Tibial nerve (tissue), 4 donors: ENCODE measurements around the gene LETM1. TPM values are rescaled to one million over a fixed set of nuclear protein-coding genes. Genes with fewer than 3 reads are reported as not detected.

Source experiments
- DNase-seq, 2 donors: peaks; one replicate each; pipeline ENCODE4 v3.0.0-alpha.2; 2019; ENCODE audit warnings: low spot score in 2 of 2
- H3K27ac ChIP-seq, 4 donors: fragments of 200-600 bp; sonication (generic) in 3 of 4; one replicate each; pipeline ENCODE4 v1.5.1; 2017 to 2019; ENCODE audit warnings: mild to moderate bottlenecking in 1 of 4
- H3K27me3 ChIP-seq, 2 donors: fragments of 200-600 bp; sonication (generic) in 1 of 2; one replicate each; pipeline versions ENCODE4 v1.5.1 to v1.6.0; 2017 to 2019
- H3K36me3 ChIP-seq, 3 donors: fragments of 200-600 bp; sonication (generic); one replicate each; pipeline ENCODE4 v1.5.1; 2018 to 2019
- H3K4me1 ChIP-seq, 4 donors: fragments of 200-600 bp; sonication (generic) in 3 of 4; one replicate each; pipeline ENCODE4 v1.5.1; 2017 to 2019
- H3K4me3 ChIP-seq, 4 donors: fragments of 200-600 bp; sonication (generic) in 3 of 4; one replicate each; pipeline ENCODE4 v1.5.1; 2017 to 2019; ENCODE audit warnings: mild to moderate bottlenecking in 1 of 4, moderate library complexity in 1 of 4
- H3K9me3 ChIP-seq, 4 donors: fragments of 200-600 bp; sonication (generic) in 3 of 4; one replicate each; pipeline ENCODE4 v1.5.1; 2017 to 2019
- CTCF ChIP-seq, 5 experiments: fragments of 200-600 bp in 3 of 5; fragments of 450-650 bp in 2 of 5; sonication (generic) in 3 of 5; IDR thresholded peaks; one replicate each; pipeline ENCODE4 v1.5.1; 2016 to 2019; ENCODE audit warnings: antibody characterized with exemption in 5 of 5, mild to moderate bottlenecking in 3 of 5, moderate library complexity in 2 of 5
- EP300 ChIP-seq, 2 donors: sonication (generic); formaldehyde crosslinking; IDR thresholded peaks; one replicate each; pipeline ENCODE4 v1.6.1; 2017; ENCODE audit warnings: antibody characterized with exemption in 2 of 2, mild to moderate bottlenecking in 1 of 2
- POLR2A ChIP-seq, 2 donors: fragments of 450-650 bp; IDR thresholded peaks; one replicate each; pipeline ENCODE4 v1.6.1; 2017; ENCODE audit warnings: antibody characterized with exemption in 2 of 2, mild to moderate bottlenecking in 2 of 2, moderate library complexity in 2 of 2
- WGBS, 2 donors: methylation state at CpG; one replicate each; pipeline ENCODE4 v1.1.5; 2018; 5-methylcytosine and 5-hydroxymethylcytosine counted together
- total RNA-seq, 4 donors: library from RNA; depleted of rRNA; stranded (reverse); fragments of >200 nt; gene quantifications; one replicate each; pipeline ENCODE4 v1.1.0, GENCODE V29; 2016

The LETM1 gene
- total RNA-seq, 4 donors from 2014 or later = 53.5 to 85.5 (median 68.6) TPM

GRCh38 chr4:1873776-1874175 lies 17.8 kb upstream of the LETM1 start:
- no peak for DNase-seq
- H3K36me3 ChIP-seq = no peaks in the 10 kb centered on the region
- no peaks in the 10 kb centered on the region for H3K27me3 ChIP-seq
- H3K9me3 ChIP-seq = no peaks in the 10 kb centered on the region
- 80 to 85% methylated on average over 3 of the region's 3 CpGs for WGBS, 2 donors
- TF ChIP-seq CTCF (IDR thresholded peaks at IDR 0.05) (no peak), EP300 (IDR thresholded peaks at IDR 0.05) (no peak), POLR2A (IDR thresholded peaks at IDR 0.05) (no peak)
- no peak overlapping the region for H3K27ac ChIP-seq
- H3K4me3 ChIP-seq = no peak overlapping the region
- peaks cover 0 to 24% (median 18%) of the 10 kb centered on the region in 4 donors for H3K4me1 ChIP-seq

GRCh38 chr4:1873291-1873690 lies 17.3 kb upstream of the LETM1 start:
- Histone ChIP-seq H3K36me3 (no peaks in the 10 kb centered on the region), H3K27ac (peak overlapping the region in 1 of 4 donors; percentile 17), H3K4me1 (peaks cover 0 to 24% (median 18%) of the 10 kb centered on the region in 4 donors), H3K9me3 (no peaks in the 10 kb centered on the region), H3K4me3 (no peak overlapping the region), H3K27me3 (no peaks in the 10 kb centered on the region)
- WGBS, 2 donors = 63 to 69% methylated on average over 4 of the region's 4 CpGs
- no peak for DNase-seq
- TF ChIP-seq POLR2A (IDR thresholded peaks at IDR 0.05) (no peak), CTCF (IDR thresholded peaks at IDR 0.05) (no peak), EP300 (IDR thresholded peaks at IDR 0.05) (no peak)

- H3K27me3 ChIP-seq = no peaks in the 10 kb centered on the region
- WGBS, 2 donors = 23 to 40% methylated on average over 3 of the region's 3 CpGs
- peaks cover 0 to 24% (median 18%) of the 10 kb centered on the region in 4 donors for H3K4me1 ChIP-seq
- DNase-seq = no peak
- TF ChIP-seq POLR2A (IDR thresholded peaks at IDR 0.05) (no peak), EP300 (IDR thresholded peaks at IDR 0.05) (no peak), CTCF (IDR thresholded peaks at IDR 0.05) (no peak)
- H3K9me3 ChIP-seq = no peaks in the 10 kb centered on the region
- H3K27ac ChIP-seq = peak overlapping the region in 1 of 4 donors; percentile 80
- H3K36me3 ChIP-seq = no peaks in the 10 kb centered on the region
- no peak overlapping the region for H3K4me3 ChIP-seq
Observed at GRCh38 chr4:1872870-1873269, 16.9 kb upstream of the LETM1 start.

- peak overlapping the region; percentile 78 to 94 (median 92) for H3K27ac ChIP-seq
- 0% methylated on average over 13 to 18 of the region's 79 CpGs for WGBS, 2 donors
- peak overlapping the region; percentile 58 to 99 (median 93) for H3K4me3 ChIP-seq
- no peaks in the 10 kb centered on the region for H3K36me3 ChIP-seq
- H3K27me3 ChIP-seq = no peaks in the 10 kb centered on the region
- no peak for DNase-seq
- no peaks in the 10 kb centered on the region for H3K9me3 ChIP-seq
- H3K4me1 ChIP-seq = peaks cover 0 to 24% (median 18%) of the 10 kb centered on the region in 4 donors
- no peak for TF ChIP-seq CTCF (IDR thresholded peaks at IDR 0.05)
- no peak for TF ChIP-seq POLR2A (IDR thresholded peaks at IDR 0.05)
- TF ChIP-seq EP300 (IDR thresholded peaks at IDR 0.05) = no peak
Observed at GRCh38 chr4:1871471-1872021, 15.6 kb upstream of the LETM1 start.

GRCh38 chr4:1870578-1871443 lies 14.9 kb upstream of the LETM1 start, which contains the start of gene NSD2:
TSS of gene NSD2 (plus strand) at chr4:1871393. CDS start at chr4:1900655, 29,262 bp downstream.
- TF ChIP-seq CTCF (IDR thresholded peaks at IDR 0.05) (peak in 1 of 5 experiments; percentile 38), POLR2A (IDR thresholded peaks at IDR 0.05) (peak; percentile 52 to 72), EP300 (IDR thresholded peaks at IDR 0.05) (peak in 1 of 2 donors; percentile 66)
- Histone ChIP-seq H3K9me3 (no peaks in the 10 kb centered on the region), H3K4me3 (peak within 1 kb of the TSS; percentile 92 to 99 (median 94)), H3K36me3 (no peaks in the 10 kb centered on the region), H3K27ac (peak within 1 kb of the TSS; percentile 86 to 100 (median 98)), H3K4me1 (peaks cover 0 to 24% (median 18%) of the 10 kb centered on the region in 4 donors), H3K27me3 (no peaks in the 10 kb centered on the region)
- peak; percentile 76 to 78 for DNase-seq
- 1 to 2% methylated on average over 38 to 63 of the region's 155 CpGs for WGBS, 2 donors
